Measurements from ENCODE around the gene PRRX2. TPM values are rescaled to one million over a fixed set of nuclear protein-coding genes. Genes with fewer than 3 reads are reported as not detected.

The PRRX2 gene
- total RNA-seq, 4 donors from 2014 or later = 2.9 to 10.6 (median 8.1) TPM

DNA sequence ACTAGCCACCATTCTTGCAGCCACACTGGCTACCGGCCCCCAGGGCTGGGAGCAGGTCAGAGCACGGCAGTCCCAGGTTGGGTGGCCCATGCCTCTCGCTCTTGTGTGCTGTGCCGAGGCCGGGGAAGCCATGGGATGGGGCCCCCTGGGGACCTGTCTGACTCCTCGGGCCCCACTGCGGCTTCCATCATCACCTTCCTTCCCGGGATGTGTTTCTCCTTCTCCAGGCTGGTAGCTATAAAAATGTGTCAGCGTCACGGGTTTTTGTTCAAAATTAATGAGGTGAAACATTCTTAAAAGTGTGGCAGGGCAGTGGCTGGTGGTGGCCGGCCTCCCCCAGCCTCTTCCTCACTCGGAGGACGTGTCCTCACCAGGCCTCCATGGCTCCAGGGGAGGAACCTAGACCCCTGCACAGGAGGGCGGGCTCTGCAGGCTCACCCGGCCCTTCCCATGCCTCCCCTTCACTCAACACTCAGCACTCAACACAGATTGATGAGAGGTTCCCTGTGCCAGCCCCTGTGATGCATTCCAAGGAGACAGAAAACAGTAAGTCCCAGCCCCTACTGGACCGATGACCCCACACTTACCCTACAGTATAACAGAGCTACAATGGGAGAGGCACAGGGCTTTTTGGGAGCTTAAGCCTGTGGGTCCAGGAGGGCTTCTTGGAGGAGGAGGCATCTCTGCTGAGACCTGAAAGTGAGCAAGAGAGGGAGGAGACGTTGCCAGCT, 44.2 kb downstream of the PRRX2 start:
- no peak for DNase-seq
- Histone ChIP-seq H3K9me3 (no peaks in the 10 kb centered on the region), H3K27me3 (no peaks in the 10 kb centered on the region), H3K4me1 (peaks cover 6 to 16% of the 10 kb centered on the region in 2 donors), H3K27ac (no peak overlapping the region), H3K4me3 (replicated peaks in 1 of 3) (no peak overlapping the region), H3K36me3 (no peaks in the 10 kb centered on the region)
- TF ChIP-seq, protein P1, sequence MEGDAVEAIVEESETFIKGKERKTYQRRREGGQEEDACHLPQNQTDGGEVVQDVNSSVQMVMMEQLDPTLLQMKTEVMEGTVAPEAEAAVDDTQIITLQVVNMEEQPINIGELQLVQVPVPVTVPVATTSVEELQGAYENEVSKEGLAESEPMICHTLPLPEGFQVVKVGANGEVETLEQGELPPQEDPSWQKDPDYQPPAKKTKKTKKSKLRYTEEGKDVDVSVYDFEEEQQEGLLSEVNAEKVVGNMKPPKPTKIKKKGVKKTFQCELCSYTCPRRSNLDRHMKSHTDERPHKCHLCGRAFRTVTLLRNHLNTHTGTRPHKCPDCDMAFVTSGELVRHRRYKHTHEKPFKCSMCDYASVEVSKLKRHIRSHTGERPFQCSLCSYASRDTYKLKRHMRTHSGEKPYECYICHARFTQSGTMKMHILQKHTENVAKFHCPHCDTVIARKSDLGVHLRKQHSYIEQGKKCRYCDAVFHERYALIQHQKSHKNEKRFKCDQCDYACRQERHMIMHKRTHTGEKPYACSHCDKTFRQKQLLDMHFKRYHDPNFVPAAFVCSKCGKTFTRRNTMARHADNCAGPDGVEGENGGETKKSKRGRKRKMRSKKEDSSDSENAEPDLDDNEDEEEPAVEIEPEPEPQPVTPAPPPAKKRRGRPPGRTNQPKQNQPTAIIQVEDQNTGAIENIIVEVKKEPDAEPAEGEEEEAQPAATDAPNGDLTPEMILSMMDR (IDR thresholded peaks at IDR 0.05) = no peak
- no peak for TF ChIP-seq POLR2A (IDR thresholded peaks at IDR 0.05)
- WGBS, 2 donors = 73 to 77% methylated on average over 12 to 13 of the region's 17 CpGs
- intact Hi-C loops (cut with DNase I) = no loop called here

DNA sequence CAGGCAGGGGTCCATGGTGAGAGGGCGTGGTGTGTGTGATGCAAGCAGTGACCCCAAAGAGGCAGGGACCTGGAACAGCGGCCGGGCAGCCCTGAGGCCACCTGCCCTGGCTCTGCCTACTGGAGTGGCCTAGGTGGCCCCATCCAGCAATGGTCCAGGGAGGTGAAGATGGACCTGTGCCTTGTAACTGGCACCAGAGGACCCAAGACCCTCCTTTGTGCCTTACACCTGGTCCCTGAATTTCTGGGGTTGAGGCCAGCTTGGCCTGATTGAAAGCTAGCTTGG, 44.7 kb downstream of the PRRX2 start:
- intact Hi-C loops (cut with DNase I) = no loop called here
- Histone ChIP-seq H3K4me1 (peaks cover 6 to 16% of the 10 kb centered on the region in 2 donors), H3K4me3 (replicated peaks in 1 of 3) (no peak overlapping the region), H3K27me3 (no peaks in the 10 kb centered on the region), H3K9me3 (no peaks in the 10 kb centered on the region), H3K36me3 (no peaks in the 10 kb centered on the region), H3K27ac (no peak overlapping the region)
- DNase-seq = no peak
- TF ChIP-seq, protein P1 (IDR thresholded peaks at IDR 0.05) = no peak
- no peak for TF ChIP-seq POLR2A (IDR thresholded peaks at IDR 0.05)
- 76 to 93% methylated on average over 3 of the region's 3 CpGs for WGBS, 2 donors

DNA sequence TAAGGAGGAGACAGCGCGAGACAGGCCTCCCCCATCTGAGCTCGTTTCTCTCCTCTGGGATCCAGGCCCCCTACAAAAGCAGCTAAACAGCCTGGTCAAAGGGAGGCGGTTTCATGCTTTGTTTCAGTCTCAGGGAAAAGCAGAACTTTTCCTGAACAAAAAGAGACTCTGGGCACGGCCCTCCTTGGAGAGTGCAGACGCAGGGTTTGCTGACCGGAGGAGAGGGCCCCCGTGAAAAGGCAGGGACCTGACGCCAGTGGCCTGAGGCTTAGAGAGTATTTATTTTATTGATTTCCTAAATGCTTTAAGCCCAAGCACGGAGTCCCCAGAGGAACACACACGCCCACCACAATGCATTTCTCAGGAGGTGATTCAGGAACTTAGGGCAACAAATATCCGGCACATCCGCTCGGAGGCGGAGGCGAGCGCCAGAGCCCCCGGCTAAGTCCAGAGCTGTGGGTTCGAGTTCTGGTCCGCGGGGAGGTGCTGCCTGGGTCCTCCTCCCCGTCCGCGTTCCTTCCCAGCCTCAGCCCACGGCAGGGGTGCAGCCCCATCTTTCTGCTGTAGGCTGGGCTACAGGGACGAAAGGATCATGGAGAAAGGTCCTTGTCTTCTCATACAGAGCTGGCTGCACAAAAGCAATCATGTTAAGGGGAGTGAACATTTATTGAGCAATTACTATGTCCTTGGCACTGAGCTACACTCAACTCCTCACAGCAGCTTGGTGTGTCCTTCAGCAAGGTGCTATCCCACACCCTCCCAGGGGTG, 47.4 kb downstream of the PRRX2 start:
- DNase-seq = no peak
- Histone ChIP-seq H3K9me3 (no peaks in the 10 kb centered on the region), H3K27me3 (no peaks in the 10 kb centered on the region), H3K36me3 (no peaks in the 10 kb centered on the region), H3K4me3 (replicated peaks in 1 of 3) (no peak overlapping the region), H3K4me1 (peaks cover 6 to 16% of the 10 kb centered on the region in 2 donors), H3K27ac (peak overlapping the region in 2 of 3 donors; percentile 1 to 37)
- intact Hi-C loops (cut with DNase I) = no loop called here
- TF ChIP-seq, protein P1 (IDR thresholded peaks at IDR 0.05) = no peak
- no peak for TF ChIP-seq POLR2A (IDR thresholded peaks at IDR 0.05)
- 61 to 67% methylated on average over 19 to 22 of the region's 26 CpGs for WGBS, 2 donors

DNA sequence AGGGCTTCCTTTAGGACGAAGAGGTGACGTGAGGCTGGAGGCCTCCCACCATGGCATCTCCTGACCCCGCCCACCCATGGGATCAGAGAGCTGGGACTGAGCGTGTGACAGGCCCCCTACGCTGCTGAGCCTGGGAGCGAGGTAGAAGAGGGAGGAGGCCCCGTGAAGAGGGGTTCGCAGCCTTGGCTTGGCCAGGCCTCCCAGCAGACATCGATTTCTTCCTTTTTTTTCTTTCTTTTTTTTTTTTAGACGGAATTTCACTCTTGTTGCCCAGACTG, 47.9 kb downstream of the PRRX2 start:
- 90 to 93% methylated on average over 8 to 10 of the region's 10 CpGs for WGBS, 2 donors
- no peak for DNase-seq
- Histone ChIP-seq H3K36me3 (no peaks in the 10 kb centered on the region), H3K4me3 (replicated peaks in 1 of 3) (no peak overlapping the region), H3K4me1 (peaks cover 6 to 16% of the 10 kb centered on the region in 2 donors), H3K27ac (peak overlapping the region in 1 of 3 donors; percentile 1), H3K9me3 (no peaks in the 10 kb centered on the region), H3K27me3 (no peaks in the 10 kb centered on the region)
- intact Hi-C loops (cut with DNase I) = no loop called here
- TF ChIP-seq, protein P1 (IDR thresholded peaks at IDR 0.05) = no peak
- no peak for TF ChIP-seq POLR2A (IDR thresholded peaks at IDR 0.05)

DNA sequence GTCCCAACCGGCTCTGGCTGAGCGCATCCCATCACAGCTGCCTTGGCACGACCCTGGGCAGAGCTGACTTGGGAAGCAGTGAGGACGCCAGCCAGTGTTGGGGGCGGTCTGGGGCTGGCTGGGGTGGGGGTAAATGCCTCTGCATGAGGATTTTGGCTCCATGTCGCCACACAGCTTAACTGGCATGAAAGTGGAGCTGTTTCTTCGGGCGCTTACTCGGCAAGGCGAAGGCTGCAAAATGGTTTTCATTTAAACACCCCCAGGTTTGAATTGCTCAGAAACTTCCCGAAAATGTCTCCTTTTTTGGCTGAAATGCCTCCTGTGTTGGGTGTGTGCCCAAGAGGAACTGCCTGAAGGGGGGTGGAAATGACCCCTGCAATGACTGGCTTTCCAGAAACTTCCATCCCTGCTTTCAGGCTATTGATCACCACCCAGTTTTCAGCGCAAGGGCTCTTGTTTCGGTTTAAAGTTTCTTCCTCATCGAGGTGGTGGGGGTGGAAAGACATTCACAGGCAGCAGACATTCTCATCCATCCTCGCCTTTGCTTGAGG, 49.1 kb downstream of the PRRX2 start:
- DNase-seq = no peak
- Histone ChIP-seq H3K36me3 (no peaks in the 10 kb centered on the region), H3K27ac (no peak overlapping the region), H3K4me1 (peaks cover 6 to 16% of the 10 kb centered on the region in 2 donors), H3K27me3 (no peaks in the 10 kb centered on the region), H3K4me3 (replicated peaks in 1 of 3) (no peak overlapping the region), H3K9me3 (no peaks in the 10 kb centered on the region)
- intact Hi-C loops (cut with DNase I) = no loop called here
- TF ChIP-seq, protein P1 (IDR thresholded peaks at IDR 0.05) = no peak
- TF ChIP-seq POLR2A (IDR thresholded peaks at IDR 0.05) = no peak
- WGBS, 2 donors = 55 to 59% methylated on average over 15 of the region's 15 CpGs
